HG03095 (cell line): ENCODE data around the gene FRMD1.

Source experiments
- ATAC-seq: cut with Tn5 transposase; IDR thresholded peaks from one replicate; pipeline ENCODE4 v1.9.1; 2021; ENCODE audit warnings: moderate library complexity; ENCODE audit not compliant: unreplicated experiment

FRMD1 gene

GRCh38 chr6:168045706-168046620, 33.0 kb downstream of the FRMD1 start:
- no peak for ATAC-seq

- ATAC-seq, result no peak
These were observed 33.8 kb downstream of the FRMD1 start for GRCh38 chr6:168045141-168045691.

- ATAC-seq, result no peak
These were observed 34.4 kb downstream of the FRMD1 start for GRCh38 chr6:168044521-168045130.

- ATAC-seq, result no peak
These were observed 35.1 kb downstream of the FRMD1 start for GRCh38 chr6:168043848-168044415.

- ATAC-seq, result no peak
These were observed 35.7 kb downstream of the FRMD1 start for GRCh38 chr6:168043193-168043847.

- no peak for ATAC-seq
These were observed 36.4 kb downstream of the FRMD1 start for GRCh38 chr6:168042426-168043192.

- ATAC-seq, result no peak
These were observed 37.1 kb downstream of the FRMD1 start for GRCh38 chr6:168041928-168042327.

- ATAC-seq, result no peak
These were observed 38.0 kb downstream of the FRMD1 start for GRCh38 chr6:168040856-168041496.

GRCh38 chr6:168039849-168040248, 39.2 kb downstream of the FRMD1 start:
- no peak for ATAC-seq

- ATAC-seq, result no peak
These were observed 39.7 kb downstream of the FRMD1 start for GRCh38 chr6:168039301-168039700.

- no peak for ATAC-seq
These were observed 40.4 kb downstream of the FRMD1 start for GRCh38 chr6:168038576-168039140.

GRCh38 chr6:168037856-168038255, 41.2 kb downstream of the FRMD1 start:
- ATAC-seq, result no peak

GRCh38 chr6:168037242-168037641, 41.8 kb downstream of the FRMD1 start:
- ATAC-seq, result no peak

GRCh38 chr6:168035661-168036545, 43.1 kb downstream of the FRMD1 start:
- ATAC-seq, result no peak

- ATAC-seq, result no peak
These were observed 43.8 kb downstream of the FRMD1 start for GRCh38 chr6:168035098-168035660.

- ATAC-seq, result no peak
These were observed 44.5 kb downstream of the FRMD1 start for GRCh38 chr6:168034537-168034936.

- no peak for ATAC-seq
These were observed 45.2 kb downstream of the FRMD1 start for GRCh38 chr6:168033791-168034190.
